ENCODE measurements around the gene EIF3B.
A peak's percentile ranks its signal among the peaks of the same experiment; 100 is the strongest.
"Not testable (repeated sequence)": the region's sequence is repeated elsewhere in the genome, so short reads cannot be mapped to it uniquely, and the experiment has no call there.

EIF3B gene

GRCh38 chr7:2403718-2404648, 49.4 kb downstream of the EIF3B start:
- DNase-seq = peak; percentile 33

- DNase-seq = no peak
Observed at GRCh38 chr7:2404714-2405119, 50.1 kb downstream of the EIF3B start.

DNA sequence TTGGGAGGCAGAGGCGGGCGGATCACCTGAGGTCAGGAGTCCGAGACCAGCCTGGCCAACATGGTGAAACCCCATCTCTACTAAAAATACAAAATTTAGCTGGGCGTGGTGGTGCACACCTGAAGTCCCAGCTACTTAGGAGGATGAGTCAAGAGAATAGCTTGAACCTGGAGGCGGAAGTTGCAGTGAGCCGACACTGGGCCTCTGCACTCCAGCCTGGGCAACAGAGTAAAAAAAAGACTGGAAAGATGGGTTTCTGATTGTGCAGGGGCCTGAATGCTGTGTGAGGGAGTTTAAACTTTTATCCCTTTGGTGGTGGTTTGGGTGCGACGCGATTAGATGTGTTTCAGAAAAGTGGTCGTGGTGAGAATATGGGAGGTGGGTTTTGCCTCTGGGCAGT, 50.6 kb downstream of the EIF3B start:
- DNase-seq = no peak

DNA sequence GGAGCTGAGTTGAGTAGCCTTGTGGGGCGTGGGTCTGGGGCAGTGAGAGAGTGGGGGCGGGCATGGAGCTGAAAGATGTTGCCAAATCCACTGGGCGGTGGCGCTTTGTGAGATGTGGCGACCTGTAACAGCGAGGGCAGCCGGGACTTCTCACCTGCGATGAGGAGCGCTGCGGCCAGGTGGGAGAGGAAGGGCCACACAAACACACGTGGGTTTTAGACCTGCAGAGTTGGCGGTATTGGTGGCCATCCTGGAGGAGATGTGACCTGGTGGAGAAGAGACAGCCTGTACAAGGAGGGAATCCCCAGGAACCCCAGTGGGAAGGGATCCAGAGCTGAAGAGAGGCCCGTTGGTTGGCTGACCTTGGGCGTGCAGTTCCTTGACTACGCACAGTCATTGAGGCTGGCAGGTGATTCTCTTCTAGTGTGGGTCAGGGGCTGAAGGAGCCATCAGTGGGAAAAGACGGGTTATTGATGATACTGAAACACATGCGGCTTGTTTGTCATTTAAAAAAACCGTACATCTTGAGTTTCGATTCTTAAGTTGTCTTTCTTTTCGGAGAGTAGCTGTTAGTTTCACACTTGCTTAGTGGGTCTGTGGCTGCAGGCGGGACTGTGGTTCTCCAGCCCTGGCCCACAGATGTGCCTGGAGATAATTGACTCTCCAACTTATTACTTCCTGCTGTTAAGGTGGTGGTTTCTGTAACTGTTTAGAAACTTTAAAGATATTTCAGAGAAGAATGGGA, 51.1 kb downstream of the EIF3B start:
- DNase-seq = peak; percentile 44

- DNase-seq = no peak
Observed at GRCh38 chr7:2409745-2410414, 55.3 kb downstream of the EIF3B start.

DNA sequence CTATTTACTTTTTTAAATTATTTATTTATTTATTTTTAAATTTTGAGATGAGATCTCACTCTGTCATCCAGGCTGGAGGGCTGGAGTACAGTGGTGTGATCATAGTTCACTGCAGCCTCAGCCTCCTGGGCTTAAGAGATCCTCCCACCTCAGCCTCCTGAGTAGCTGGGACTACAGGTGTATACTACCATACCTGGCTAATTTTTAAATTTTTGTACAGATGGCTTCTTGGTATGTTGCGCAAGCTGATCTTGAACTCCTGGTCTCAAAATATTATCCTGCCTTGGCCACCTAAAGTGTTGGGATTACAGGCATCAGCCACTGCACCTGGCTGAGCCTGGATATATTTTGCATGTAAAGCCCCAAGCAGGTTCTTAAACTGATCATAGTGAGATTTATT, 56.4 kb downstream of the EIF3B start:
- DNase-seq = no peak

- DNase-seq = no peak
Observed at GRCh38 chr7:2411815-2412586, 57.4 kb downstream of the EIF3B start.

GRCh38 chr7:2412587-2413201, 58.1 kb downstream of the EIF3B start:
- DNase-seq = no peak

DNA sequence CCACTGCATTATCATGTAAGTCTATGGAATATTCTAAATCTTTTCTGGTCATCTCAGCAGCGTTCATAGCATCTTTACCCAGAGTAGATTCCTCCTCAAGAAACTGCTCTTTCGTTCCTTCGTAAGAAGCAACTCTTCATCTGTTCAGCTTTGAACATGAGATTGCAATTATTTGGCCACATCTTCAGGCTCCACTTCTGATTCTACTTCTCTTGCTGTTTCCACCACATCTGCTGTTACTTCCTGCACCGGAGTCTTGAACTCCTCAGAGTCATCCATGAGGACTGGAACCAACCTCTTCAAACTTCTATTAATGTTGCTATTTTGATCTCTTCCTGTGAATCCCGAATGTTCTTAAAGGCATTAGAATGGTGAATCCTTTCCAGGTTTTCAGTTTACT, 61.4 kb downstream of the EIF3B start:
- no peak for DNase-seq

DNA sequence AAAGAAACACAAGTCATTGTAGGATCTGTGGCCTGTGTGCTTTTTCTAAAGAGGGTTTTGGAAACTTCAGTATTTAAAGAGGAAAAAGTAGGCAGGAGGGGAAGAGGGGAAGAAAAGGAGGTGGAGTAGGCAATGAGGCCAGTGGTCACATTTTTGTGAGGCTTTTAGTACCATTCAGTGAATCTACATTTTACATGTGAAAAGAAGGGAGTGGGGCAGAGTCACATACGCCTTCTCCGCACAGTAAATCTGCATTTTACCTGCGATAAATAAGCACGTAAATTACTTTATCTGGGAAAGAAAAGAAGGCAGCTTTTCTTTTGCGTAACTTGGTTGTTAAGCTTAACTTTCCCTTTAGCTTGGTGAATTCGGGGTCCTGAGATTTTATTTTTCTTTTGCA, 62.0 kb downstream of the EIF3B start:
- DNase-seq = no peak

DNA sequence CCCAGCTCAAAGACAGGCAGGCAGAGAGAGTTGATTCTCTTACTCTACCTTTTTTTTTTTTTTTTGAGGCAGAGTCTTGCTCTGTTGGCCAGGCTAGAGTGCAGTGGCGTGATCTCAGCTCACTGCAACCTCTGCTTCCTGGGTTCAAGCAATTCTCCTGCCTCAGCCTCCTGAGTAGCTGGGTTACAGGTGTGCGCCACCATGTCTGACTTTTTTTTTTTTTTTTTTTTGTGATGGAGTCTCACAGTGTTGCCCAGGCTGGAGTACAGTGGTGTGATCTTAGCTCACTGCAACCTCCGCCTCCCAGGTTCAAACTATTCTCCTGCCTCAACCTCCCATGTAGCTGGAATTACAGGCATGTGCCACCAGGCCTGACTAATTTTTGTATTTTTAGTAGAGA, 62.6 kb downstream of the EIF3B start:
- not testable (repeated sequence) for DNase-seq

GRCh38 chr7:2417981-2418481, 63.4 kb downstream of the EIF3B start:
- DNase-seq = peak; percentile 33

DNA sequence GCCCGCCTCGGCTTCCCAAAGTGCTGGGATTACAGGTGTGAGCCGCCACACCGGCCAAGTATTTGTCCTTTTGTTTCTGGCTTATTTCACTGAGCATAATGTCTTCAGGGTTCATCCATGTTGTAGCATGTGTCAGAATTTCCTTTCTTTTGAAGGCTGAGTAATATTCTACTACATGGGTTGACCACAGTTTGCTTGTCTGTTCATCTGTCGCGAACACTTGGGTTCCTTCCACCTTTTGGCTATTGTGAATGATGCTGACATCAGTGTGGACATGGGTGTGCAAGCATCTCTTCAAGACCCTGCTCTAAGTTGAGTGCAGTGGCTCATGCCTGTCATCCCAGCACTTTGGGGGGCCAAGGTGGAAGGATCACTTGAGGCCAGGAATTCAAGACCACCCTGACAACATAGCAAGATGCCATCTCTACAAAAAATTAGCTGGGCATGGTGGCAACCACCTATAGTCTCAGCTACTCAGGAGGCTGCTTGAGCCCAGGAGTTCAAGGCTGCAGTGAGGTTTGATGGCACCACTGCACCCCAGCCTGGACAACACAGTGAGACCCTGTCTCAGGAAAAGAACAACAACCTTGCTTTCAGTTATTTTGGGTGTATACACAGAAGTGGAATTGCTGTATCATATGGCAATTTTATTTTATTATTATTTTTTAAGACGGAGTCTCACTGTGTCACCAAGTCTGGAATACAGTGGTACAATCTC, 65.7 kb downstream of the EIF3B start:
- DNase-seq = no peak

- no peak for DNase-seq
Observed at GRCh38 chr7:2421943-2422310, 67.3 kb downstream of the EIF3B start.

DNA sequence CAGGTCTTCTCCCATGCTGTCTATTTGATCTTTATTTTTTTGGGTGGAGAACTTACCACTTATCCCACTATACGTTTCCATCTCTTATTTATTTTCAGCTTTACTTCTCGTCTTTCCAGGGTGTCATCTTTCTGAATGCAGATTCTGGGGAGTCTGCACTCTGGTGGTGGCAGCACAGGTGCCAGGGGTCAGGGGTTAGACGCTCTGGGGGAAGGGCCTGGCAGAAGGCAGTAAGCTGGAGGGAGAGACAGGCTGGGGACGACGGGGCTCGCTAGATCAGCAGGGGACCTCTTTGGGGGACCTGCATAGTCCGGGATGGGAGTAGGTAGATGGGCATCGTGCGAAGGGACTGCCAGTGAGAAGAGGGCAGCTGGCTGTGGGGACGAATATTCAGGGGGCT, 71.1 kb downstream of the EIF3B start:
- DNase-seq = no peak
